Diencephalon (tissue), 1 donor: ENCODE results near the gene TBC1D3G. TPM values are rescaled to one million over a fixed set of nuclear protein-coding genes. Genes with fewer than 3 reads are reported as not detected.

Experiments
- small RNA-seq: library from RNA; depleted of rRNA; stranded (forward); fragments of <200 nt; gene quantifications from one replicate; pipeline ENCODE3, GENCODE V24; 2014
- total RNA-seq: library from RNA; depleted of rRNA; stranded (reverse); fragments of >200 nt; gene quantifications from one replicate; pipeline ENCODE4 v1.2.3, GENCODE V29; 2014

TBC1D3G gene
- total RNA-seq, result not detected

DNA sequence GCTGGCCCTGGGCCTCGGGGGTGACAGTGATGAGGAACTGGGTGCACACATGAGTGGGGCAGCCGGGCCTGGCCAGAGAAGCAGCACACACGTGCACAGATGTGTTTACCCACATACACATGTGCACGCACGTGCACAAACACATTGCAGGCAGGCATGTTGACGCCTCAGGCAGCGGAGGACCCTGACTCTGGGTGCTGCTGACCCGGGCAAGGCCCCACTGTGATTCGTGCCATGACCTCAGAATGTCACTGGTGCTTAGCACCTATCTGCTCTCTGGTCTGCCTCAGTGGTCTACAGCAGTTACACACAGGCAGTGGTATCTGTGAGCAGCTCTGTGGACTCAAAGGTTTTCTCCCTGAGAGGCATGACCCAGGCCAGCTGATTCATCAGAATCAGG, at the start of gene TBC1D3G:
TBC1D3G (plus strand) TSS at position 301 of the 400 bp plus-strand sequence. CDS start 1,528 bp downstream, outside the sequence.

Small RNA genes within 50 kb of the gene (small RNA-seq; reads per million reads assigned to genes)
- not detected for gene RF00019

Other genes starting within 250 kb of the TBC1D3G start
- gene CCL3, start 233.7 kb upstream of the TBC1D3G start, total RNA-seq, result 1.6 TPM
- gene CCL4, start 220.1 kb upstream of the TBC1D3G start, total RNA-seq, result 2.5 TPM
- gene TBC1D3B, start 147.2 kb upstream of the TBC1D3G start, total RNA-seq, result 0.69 TPM
- 1.4 TPM for gene CCL3L1, start 127.1 kb upstream of the TBC1D3G start, total RNA-seq
- gene CCL4L2, start 112.8 kb upstream of the TBC1D3G start, total RNA-seq, result 0.46 TPM
- not detected for gene TBC1D3I, start 59.3 kb upstream of the TBC1D3G start, total RNA-seq
- not detected for gene TBC1D3H, start 64.6 kb downstream of the TBC1D3G start, total RNA-seq
- gene ZNHIT3, start 162.8 kb downstream of the TBC1D3G start, total RNA-seq, result 55.1 TPM
- gene MYO19, start 211.0 kb downstream of the TBC1D3G start, total RNA-seq, result 54.0 TPM
- gene PIGW, start 211.1 kb downstream of the TBC1D3G start, total RNA-seq, result 9.9 TPM
- gene GGNBP2, start 221.0 kb downstream of the TBC1D3G start, total RNA-seq, result 70.8 TPM